HUDEP-2 (cell line): ENCODE results near the gene PPP1R14B.

Experiments
- DNase-seq, 76 experiments: peaks; one replicate each; lab custom pipeline; 2025; ENCODE audit not compliant: unreplicated experiment in 76 of 76; lab: John Stamatoyannopoulos, UW

The PPP1R14B gene

GRCh38 chr11:64219755-64220154, 27.0 kb downstream of the PPP1R14B start:
- DNase-seq = no peak

GRCh38 chr11:64219354-64219684, 27.4 kb downstream of the PPP1R14B start:
- DNase-seq = no peak

- DNase-seq = no peak
Observed at GRCh38 chr11:64218628-64219353, 28.0 kb downstream of the PPP1R14B start.

- DNase-seq = no peak
Observed at GRCh38 chr11:64216879-64217278, 29.9 kb downstream of the PPP1R14B start.

- DNase-seq = no peak
Observed at GRCh38 chr11:64211181-64211872, 35.4 kb downstream of the PPP1R14B start.

GRCh38 chr11:64210301-64211020, 36.3 kb downstream of the PPP1R14B start:
- no peak for DNase-seq

- DNase-seq = no peak
Observed at GRCh38 chr11:64209563-64209843, 37.2 kb downstream of the PPP1R14B start.

GRCh38 chr11:64208796-64209562, 37.8 kb downstream of the PPP1R14B start:
- no peak for DNase-seq

- DNase-seq = no peak
Observed at GRCh38 chr11:64208086-64208795, 38.5 kb downstream of the PPP1R14B start.

GRCh38 chr11:64207256-64208085, 39.3 kb downstream of the PPP1R14B start:
- DNase-seq = peak in 61 of 76 experiments; percentile 8 to 81 (median 48)

GRCh38 chr11:64206457-64207255, 40.1 kb downstream of the PPP1R14B start, which contains the start of gene FERMT3:
Gene FERMT3, plus strand, starts transcription at chr11:64206721. Its CDS starts 644 bp downstream, at chr11:64207365.
- DNase-seq = peak in 68 of 76 experiments; percentile 20 to 81 (median 65)

- peak in 71 of 76 experiments; percentile 44 to 94 (median 84) for DNase-seq
Observed at GRCh38 chr11:64204464-64204989, 42.2 kb downstream of the PPP1R14B start.

- no peak for DNase-seq
Observed at GRCh38 chr11:64204080-64204440, 42.7 kb downstream of the PPP1R14B start.

GRCh38 chr11:64203421-64204079, 43.2 kb downstream of the PPP1R14B start:
- no peak for DNase-seq

- no peak for DNase-seq
Observed at GRCh38 chr11:64202992-64203391, 43.8 kb downstream of the PPP1R14B start.

GRCh38 chr11:64201543-64201942, 45.2 kb downstream of the PPP1R14B start:
- no peak for DNase-seq

GRCh38 chr11:64198511-64198910, 48.2 kb downstream of the PPP1R14B start:
- DNase-seq = no peak

GRCh38 chr11:64196626-64197025, 50.1 kb downstream of the PPP1R14B start:
- DNase-seq = no peak
